ENCODE measurements around the gene TPI1.

- TF ChIP-seq SAP30 (IDR thresholded peaks at IDR 0.05; ENCODE audit: insufficient read depth, insufficient replicate concordance, low read length) (no peak), POLR2A (IDR thresholded peaks at IDR 0.05; ENCODE audit: control extremely low read depth in 1 of 2, low read depth in 2 of 2, low read length in 2 of 2) (no peak), MAFK (IDR thresholded peaks at IDR 0.05; ENCODE audit: low read depth, low read length) (no peak), POLR2AphosphoS5 (IDR thresholded peaks at IDR 0.05; ENCODE audit: low read depth, low read length) (0 out of 2 replicates have a peak, but pooled peaks have one; percentile 22)
Observed at GRCh38 chr12:6845395-6845794, 21.9 kb upstream of the TPI1 start.

Data from H1 (cell line).